Cardiac fibroblast (primary cell): Measurements from ENCODE around the gene PLIN1.

Experiments used
- DNase-seq, 2 donors: peaks; one replicate each; pipeline versions ENCODE4 v3.0.0 to v3.0.0-alpha.2; 2010; ENCODE audit warnings: low read depth in 2 of 2
- H3K4me3 ChIP-seq, 2 donors: replicated peaks in 1 of 2; 1 replicate in 1 of 2; 2 replicates in 1 of 2; pipeline ENCODE4 v1.5.1; 2011; ENCODE audit warnings: low read depth in 2 of 2, low read length in 2 of 2, mild to moderate bottlenecking in 2 of 2, moderate library complexity in 1 of 2
- CTCF ChIP-seq: IDR thresholded peaks from one replicate; pipeline ENCODE4 v1.5.1; 2011; ENCODE audit warnings: low read depth, mild to moderate bottlenecking, low read length, inconsistent platforms

Gene PLIN1

DNA sequence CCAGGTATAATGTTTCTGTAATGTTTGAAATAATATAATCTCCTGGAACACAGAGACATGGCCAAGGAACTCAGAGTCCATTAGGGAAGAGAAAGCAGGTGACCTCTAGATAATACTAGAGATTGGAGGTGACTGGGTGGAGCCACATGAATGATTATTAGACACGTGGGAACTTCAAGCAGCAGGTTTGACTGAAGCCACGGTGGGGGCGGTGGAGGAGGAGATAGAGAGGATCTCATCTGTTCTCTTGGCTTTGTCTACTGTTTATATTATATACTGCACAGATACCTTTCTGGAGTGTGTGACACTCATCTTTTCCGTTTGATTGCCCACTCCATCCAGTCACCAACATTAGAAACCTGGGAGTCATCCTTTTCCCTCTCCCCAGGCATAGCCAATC, 57.6 kb downstream of the PLIN1 start:
- no peak overlapping the region for H3K4me3 ChIP-seq
- no peak for DNase-seq
- no peak for TF ChIP-seq CTCF

DNA sequence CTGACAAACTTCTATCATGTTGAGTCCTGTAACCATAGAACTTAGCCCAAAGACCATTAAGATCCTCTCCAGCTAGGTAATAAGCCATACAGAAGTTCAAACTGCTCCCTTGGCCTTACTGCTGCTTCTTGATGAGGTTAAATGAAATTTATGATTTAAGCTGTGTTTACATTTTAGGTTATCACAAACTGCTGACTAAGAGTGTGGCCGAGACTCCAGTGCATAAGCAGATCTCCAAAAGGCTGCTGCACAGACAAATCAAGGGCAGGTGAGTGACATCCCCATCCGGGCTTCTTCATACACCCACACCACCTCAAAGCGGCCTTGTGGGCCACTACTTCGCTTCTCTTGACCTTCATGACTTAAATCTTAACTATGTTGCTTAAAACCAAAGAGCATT, 62.9 kb downstream of the PLIN1 start:
- no peak overlapping the region for H3K4me3 ChIP-seq
- no peak for DNase-seq
- no peak for TF ChIP-seq CTCF

DNA sequence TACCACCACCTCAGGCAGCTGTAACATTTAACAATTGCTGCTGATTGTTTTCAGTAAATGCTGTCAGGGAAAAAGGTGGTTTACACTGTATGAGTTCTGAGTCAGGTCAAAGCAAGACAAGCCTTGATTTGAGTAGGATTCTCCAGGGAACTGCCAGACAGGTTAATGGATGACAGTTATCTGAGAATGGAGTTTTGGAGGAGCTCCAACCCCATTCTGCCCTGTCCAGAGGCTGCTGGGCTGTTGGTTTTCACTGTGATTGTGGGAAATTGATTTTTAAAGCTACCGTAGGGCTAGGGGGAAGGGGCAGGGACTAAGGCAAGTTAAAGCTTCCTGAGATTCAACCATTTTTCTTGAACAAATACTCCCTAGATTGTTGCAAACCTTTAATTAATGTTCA, 64.0 kb downstream of the PLIN1 start:
- no peak overlapping the region for H3K4me3 ChIP-seq
- DNase-seq = no peak
- TF ChIP-seq CTCF = no peak
